HG02763 (cell line): Measurements from ENCODE around the gene DDX27.

Experiments used
- ATAC-seq: cut with Tn5 transposase; IDR thresholded peaks from one replicate; pipeline ENCODE4 v1.9.1; 2021; ENCODE audit warnings: mild to moderate bottlenecking, moderate library complexity; ENCODE audit not compliant: unreplicated experiment

DDX27 gene

GRCh38 chr20:49247169-49247723, 28.0 kb downstream of the DDX27 start:
- ATAC-seq: no peak

- no peak for ATAC-seq
These were observed 28.6 kb downstream of the DDX27 start for GRCh38 chr20:49247792-49248191.

GRCh38 chr20:49248301-49248700, 29.1 kb downstream of the DDX27 start:
- ATAC-seq: no peak

GRCh38 chr20:49248879-49249665, 29.9 kb downstream of the DDX27 start:
- ATAC-seq: no peak

- ATAC-seq: no peak
These were observed 33.5 kb downstream of the DDX27 start for GRCh38 chr20:49252556-49253350.

- ATAC-seq: no peak
These were observed 37.0 kb downstream of the DDX27 start for GRCh38 chr20:49256261-49256660.

GRCh38 chr20:49259284-49259683, 40.1 kb downstream of the DDX27 start:
- no peak for ATAC-seq

- no peak for ATAC-seq
These were observed 40.6 kb downstream of the DDX27 start for GRCh38 chr20:49259799-49260198.

GRCh38 chr20:49260218-49260617, 41.0 kb downstream of the DDX27 start:
- ATAC-seq: no peak

- no peak for ATAC-seq
These were observed 42.0 kb downstream of the DDX27 start for GRCh38 chr20:49261173-49261572.

GRCh38 chr20:49262444-49262843, 43.2 kb downstream of the DDX27 start:
- no peak for ATAC-seq

- ATAC-seq: no peak
These were observed 48.1 kb downstream of the DDX27 start for GRCh38 chr20:49267327-49267726.

GRCh38 chr20:49268600-49269365, 49.6 kb downstream of the DDX27 start:
- peak; percentile 43 for ATAC-seq

GRCh38 chr20:49270177-49270576, 51.0 kb downstream of the DDX27 start:
- no peak for ATAC-seq

GRCh38 chr20:49270736-49271135, 51.5 kb downstream of the DDX27 start:
- no peak for ATAC-seq

- ATAC-seq: no peak
These were observed 53.4 kb downstream of the DDX27 start for GRCh38 chr20:49272654-49273053.

GRCh38 chr20:49273696-49274277, 54.6 kb downstream of the DDX27 start:
- ATAC-seq: no peak

- ATAC-seq: no peak
These were observed 56.0 kb downstream of the DDX27 start for GRCh38 chr20:49275216-49275615.

GRCh38 chr20:49275636-49276035, 56.4 kb downstream of the DDX27 start:
- ATAC-seq: no peak

GRCh38 chr20:49276161-49276960, 57.1 kb downstream of the DDX27 start:
- no peak for ATAC-seq
